GM21529 (cell line): ENCODE data around the gene CAMK2B.

Experiments used
- ATAC-seq: cut with Tn5 transposase; IDR thresholded peaks from one replicate; pipeline ENCODE4 v1.9.1; 2021; ENCODE audit not compliant: unreplicated experiment

CAMK2B gene

DNA sequence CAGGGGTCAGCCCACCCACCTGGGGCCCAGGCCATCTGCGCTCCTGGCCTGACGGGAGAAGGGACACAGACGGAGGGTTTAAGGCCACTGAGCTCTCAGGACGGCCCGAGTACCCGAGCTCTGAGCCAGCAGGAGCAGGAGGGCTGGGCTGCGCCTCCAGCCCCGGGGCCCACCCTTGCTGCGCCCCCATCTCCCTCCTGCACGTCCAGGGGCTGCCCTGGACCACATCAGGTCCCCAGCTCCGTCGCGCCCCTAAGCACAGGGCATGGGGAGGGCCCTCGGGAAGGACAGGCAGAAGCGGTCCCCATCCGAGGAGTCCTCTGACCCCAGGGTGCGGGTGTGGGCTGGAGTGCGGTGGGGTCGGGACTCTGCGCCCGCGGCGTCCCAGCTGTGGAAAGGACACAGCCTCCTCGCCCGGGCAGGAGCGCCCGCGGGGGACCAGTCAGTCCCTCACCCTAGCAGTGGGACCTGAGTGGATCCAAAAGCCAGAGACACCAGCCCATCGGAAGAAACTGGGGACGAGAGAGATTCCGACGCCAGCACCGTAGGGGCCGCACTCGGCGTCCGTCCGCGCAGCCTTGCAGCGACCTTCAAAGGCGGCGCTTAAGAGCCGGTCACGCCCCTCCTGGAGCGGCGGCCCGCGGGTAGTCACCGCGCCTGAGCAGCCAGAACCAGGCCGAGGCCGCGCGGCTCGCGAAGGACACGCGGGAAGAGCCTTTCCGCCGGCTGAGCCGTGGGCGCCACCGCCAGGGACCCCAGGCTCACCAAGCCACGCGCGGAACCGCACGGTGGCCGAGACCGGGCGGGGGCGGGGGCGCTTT, 15.9 kb downstream of the CAMK2B start:
- no peak for ATAC-seq

DNA sequence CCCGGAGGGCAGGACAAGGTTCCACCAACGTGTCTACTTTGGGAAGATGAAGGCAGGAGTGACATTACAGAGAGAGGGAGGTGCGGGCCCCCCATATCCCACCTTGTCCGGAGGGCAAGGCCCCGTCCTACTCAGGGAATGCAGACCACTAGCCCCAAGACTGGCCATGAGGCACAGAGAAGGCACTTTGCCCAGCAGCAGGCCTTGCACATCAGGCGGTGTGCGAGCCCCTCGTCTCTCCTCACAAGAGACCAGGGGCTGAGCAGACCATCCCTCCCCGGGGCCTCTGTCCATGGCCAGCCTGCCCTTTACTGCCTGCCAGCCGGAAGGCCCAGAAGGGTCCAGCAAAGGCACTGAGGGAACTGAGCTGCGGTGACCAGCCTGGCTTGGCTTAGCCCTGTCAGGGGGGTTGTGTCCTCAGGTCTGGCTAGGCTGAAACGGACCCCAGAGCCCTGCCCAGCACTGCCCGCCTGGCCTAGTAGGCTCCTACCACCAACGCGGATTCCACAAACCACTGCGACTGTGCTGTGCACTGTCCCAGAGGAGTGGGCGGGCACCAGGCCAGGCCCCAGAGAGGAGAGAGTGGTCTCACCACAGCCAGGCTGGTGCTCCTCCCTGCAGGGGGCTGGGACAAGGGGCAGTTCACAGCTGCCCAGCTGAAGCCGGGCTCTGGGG, 16.7 kb downstream of the CAMK2B start:
- no peak for ATAC-seq

DNA sequence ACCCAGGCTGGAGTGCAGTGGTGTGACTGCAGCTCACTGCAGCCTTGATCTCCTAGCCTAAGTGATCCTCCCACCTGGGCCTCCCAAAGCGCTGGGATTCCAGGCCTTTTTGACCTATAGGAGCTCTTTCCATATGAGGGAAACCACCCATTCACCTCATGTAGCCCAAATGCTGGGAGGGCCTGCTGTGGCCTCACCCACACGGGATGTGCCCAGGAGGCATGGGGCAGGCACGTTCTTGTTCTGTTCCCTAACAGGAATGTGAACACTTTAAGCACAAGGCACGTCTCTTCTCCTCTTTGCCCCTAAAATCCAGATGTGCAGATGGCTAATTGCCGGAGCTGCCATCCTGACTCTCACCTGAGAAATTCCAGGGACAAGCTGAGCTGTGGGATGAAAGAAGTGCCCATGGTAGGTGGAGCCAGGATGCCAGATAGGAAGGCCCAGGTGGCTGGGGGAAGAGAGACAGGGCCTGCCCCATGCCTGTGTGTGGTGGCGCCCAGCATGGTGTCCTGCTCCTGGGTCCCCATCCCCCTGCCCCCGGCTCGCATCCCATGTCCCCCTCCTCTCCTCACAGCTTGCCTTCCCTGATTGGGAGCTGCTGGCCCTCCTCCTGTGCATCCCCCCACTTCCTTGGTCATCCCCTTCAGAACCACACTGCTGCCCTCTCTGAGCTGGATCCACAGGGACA, 17.3 kb downstream of the CAMK2B start:
- ATAC-seq: no peak

DNA sequence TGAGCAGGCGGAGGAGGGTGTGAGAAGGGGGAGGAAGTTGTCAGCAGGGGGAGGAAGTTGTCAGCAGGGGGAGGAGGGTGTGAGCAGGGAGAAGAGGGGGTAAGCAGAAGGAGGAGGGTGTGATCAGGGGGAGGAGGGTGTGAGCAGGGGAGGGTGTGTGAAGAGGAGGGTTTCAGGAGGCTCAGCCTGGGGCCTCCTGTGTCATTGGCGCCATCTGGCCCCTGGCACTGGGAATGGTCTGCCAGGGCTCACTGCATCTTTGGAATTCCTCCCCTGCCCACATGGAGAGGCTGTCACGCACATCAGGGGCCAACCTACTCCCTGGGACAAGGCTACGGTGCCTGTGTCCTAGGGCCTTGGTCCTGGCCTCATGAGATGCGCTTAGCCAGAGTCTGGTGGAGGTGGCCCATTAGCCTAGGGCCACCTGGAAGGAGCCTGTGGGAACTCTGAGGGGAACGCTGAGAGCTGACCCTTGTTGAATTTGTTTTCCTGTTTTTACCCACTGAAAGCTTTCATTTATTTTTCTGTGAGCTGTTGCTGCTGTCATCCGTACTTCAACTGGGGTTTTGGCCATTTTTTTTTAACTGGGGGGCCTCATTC, 18.0 kb downstream of the CAMK2B start:
- ATAC-seq: no peak

DNA sequence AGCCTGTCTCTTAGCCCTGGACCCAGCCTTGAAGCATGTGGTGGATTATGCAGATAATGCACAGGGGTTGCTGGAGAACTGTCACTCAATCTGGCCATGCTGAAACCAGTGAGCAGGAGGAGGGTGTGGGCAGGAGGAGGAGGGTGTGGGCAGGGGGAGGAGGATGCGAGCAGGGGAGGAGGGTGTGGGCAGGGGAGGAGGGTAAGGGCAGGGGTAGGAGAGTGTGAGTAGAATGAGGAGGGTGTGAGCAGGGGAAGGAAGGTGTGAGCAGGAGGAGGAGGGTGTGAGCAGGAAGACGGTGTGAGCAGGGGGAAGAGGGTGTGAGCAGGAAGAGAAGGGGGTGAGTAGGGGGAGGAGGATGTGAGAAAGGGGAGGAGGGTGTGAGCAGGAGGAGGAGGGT, 18.8 kb downstream of the CAMK2B start:
- no peak for ATAC-seq

DNA sequence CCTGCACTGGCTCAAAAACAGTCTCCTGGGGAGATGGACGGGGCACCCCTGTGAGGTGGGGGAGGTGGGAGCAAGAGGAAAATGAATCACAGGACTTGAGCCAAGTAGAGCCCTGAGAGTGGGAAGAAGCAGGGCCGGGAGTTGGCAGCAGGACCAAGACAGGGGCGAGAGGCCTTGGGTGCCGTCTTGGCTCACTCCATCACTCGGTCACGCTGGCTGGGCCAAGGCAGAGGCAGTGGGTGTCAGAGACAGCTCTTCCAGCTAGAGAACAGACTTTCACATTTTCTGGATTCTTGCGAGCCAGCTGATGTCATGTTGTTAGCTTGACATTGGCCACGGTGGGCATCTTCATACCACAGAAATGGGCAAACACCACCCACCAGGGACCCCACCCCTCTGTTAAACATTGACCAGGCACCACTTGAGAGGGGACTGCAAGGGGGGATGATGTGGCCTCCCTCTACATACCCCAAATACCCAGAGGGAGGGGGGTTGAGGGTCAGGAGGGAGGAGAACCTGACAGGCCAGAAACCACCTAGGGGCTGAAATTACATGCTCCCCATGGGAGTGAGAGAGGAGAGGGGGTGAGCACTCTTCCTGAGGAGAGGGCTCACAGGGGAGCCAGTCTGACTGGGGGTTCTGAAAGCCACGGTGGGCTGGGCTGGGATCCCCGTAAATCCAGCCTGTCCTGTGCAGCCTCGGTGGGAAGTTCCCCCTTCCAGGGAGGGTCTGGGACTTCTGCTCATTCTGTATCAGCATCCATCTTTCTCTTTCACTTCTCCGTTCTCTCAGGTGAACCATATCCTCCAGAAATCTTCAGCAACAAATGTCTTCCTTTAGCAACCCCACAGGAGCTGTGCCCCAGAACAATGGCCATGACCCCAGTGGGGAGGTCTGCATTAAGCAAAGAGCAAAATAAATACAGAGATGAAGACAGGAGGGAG, 19.6 kb downstream of the CAMK2B start:
- no peak for ATAC-seq

DNA sequence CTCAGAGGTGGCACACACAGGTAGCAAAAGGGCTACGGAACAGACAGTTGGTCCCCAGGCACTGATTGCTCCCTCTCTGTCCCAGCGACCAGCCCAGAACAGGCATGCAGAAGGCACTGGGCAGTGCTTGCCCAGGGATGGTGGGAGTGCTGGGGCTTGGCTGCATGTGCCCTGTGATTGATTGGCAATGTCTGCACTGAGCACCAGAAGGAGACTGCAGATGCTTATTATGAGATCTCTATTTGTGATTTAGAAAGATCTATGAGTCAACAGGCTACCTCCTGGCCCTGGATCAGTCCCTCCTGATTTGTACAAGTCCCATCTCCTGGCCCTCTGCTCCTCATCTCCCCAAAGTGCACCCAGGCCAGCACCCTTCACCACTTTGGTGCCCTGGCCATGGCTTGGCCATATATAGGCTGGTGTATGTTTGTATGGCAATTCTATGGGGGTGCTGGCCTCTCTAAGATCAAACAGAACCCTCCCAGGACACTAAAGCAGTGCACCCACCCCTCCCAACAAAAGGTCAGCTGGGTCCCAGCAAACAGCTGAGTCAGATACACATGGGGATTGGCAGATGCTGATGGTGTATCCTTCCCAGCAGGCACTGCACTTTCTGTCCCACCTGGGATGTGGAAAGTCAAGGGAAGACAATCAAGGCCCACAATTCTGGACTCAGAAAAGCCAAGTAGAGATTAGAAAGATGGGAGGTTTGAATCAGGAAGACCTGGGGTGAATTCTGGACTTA, 30.9 kb downstream of the CAMK2B start:
- ATAC-seq: no peak

DNA sequence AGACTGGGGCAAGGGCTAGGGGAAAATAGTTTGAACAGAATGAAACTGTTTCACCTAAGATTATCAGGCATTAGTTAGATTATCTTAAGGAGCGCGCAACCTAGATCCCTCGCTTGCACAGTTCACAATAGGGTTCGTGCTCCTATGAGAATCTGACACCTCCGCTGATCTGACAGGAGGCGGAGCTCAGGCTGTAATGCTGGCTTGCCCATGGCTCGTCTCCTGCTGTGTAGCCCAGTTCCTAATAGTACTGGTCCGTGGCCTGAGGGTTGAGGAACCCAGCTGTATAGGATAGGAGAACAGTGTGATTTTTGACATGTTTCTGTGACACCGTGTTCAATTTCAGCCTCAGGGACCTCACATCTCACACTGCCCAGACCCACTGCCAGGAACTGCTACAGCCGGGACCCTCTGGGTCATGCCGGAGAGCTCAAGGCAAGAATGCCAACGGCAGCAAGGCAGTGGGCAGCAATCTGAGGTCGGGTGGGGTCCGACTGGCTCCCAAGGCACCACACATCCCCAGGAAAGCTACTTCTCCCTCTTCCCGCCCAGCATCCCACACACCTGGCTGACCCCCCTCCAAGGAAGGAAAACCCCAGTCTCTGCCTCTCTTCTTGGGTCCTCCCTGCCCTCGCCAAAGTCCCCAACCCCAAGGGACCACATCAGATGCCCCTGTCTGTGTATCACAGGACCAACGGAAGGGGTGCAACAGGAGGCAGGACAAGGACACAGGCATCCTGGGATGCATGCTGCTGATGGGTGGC, 31.7 kb downstream of the CAMK2B start:
- no peak for ATAC-seq

DNA sequence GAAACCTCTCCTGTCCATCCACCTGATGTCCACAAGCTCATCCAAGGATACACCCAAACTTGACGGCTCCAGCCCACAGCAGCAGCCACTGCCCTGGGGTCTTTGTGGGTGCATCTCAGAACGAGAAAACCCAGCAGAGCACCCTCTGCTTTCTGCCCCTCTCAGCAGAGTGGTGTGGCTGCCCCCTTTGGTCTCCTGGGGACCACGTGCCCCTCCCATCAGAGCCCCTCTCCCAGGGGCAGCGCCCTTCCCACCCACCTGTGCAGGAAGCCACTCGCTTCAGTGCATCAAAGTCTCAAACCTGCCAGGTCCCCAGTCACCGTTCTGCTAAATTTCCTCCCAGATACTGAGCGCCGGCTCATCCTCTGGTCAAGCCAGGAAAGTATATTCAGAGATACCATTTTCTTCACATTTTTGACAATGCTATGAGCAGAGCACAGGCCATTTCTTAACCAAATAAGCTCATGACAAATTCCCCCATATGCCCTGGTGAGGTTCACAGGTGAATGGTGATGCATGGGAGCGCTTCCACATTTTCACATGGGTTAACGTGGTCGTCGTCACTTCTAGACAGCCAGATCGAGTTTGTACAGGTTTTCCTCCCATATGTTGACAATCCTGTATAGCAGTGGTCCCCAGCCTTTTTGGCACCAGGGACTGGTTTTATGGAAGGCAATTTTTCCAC, 32.4 kb downstream of the CAMK2B start:
- no peak for ATAC-seq

DNA sequence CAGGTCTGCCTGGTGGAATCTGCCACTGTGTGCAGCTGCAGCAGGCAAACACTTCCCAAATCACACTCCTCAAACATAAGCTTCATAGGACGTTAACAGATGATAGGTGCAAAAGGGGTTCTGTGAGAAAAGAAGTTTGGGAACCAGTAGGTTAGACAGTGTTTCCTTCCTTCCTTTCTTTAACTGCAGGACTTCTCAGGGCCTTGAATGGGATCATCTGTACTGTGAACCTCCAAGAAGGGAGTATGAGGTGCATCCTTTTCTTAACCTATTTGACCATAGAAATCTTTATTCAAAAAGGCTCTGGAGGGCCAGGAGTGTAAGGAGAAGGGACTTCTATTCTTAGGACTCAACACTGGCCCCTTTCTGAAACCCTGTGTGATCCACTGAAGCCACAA, 33.0 kb downstream of the CAMK2B start:
- no peak for ATAC-seq

DNA sequence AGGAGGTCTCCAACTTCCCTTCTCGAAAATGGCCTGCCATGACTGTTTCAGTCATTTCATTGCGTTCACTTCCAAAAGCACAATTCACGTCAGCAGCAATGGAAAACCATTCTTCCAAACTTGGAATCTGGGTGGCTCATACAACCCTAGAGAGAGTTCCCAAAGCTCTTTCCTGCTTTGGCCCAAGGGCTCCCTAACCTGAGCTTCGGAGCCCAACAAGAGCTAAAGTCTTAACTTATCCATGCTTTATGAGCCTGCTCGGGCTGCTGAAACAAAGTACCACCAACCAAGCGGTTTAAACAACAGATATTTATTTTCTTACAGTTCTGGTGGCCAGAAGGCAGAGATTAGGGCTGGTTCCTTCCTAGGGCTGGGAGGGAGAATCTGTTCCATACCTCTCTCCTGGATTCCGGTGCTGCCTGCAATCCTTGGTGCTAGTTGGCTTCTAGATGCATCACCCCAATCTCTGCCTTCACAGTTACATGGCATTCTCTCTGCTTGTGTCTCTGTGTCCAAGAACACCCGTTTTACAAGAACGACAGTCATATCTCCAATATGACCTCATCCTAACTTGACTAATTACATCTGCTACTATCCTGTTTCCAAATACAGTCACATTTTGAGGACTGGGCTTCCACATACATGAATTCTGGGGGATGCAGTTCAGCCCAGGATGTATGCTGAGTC, 33.5 kb downstream of the CAMK2B start:
- ATAC-seq: no peak

DNA sequence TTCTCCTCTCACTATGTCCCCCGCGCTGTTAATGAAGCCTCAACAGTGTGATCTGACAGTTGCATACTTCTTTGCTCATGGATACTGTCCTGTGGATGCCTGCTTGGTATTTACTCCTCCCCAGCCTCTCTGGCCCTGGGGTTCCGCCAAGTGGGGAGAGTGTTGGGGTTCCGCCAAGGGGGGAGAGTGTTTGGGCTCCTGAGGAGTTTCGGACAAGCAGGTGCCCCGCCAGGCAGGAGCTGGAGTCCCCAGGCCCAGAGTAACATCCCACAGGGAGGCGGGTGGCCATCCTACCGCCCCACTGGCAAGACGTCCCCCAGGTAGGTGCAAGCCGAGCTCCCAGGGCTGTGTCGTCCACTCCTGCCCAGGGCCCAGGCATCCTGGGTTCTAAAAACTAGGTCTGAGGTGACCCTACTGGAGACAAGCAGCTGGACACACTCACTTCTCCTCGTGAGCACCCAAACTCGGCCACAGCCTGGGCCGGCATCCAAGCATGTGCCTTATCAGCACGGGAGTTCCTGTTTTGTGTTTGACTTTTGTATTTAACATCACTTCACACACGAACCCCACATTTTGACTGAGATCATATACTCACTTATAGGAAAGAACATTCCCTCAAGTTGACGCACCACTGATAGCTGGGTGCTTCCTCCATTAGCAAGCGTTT, 34.2 kb downstream of the CAMK2B start:
- no peak for ATAC-seq

DNA sequence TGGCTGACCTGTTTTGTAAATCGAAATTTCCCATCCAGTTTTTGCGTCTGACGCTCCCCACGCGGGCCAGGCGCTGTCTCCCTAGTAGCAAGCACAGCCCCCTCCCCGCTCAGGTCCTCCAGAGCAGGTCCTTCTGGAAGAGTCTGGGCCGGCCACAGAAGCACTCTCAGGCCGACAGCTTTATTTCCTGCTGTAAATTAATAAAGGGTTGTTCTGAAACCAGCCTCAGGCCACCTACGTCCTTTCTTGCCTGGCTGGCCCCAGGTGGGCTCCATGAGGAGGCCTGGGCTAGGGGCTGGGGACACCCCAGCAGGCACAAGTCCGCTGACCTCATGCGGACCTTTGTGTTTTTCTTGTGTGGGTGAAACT, 35.2 kb downstream of the CAMK2B start:
- no peak for ATAC-seq

DNA sequence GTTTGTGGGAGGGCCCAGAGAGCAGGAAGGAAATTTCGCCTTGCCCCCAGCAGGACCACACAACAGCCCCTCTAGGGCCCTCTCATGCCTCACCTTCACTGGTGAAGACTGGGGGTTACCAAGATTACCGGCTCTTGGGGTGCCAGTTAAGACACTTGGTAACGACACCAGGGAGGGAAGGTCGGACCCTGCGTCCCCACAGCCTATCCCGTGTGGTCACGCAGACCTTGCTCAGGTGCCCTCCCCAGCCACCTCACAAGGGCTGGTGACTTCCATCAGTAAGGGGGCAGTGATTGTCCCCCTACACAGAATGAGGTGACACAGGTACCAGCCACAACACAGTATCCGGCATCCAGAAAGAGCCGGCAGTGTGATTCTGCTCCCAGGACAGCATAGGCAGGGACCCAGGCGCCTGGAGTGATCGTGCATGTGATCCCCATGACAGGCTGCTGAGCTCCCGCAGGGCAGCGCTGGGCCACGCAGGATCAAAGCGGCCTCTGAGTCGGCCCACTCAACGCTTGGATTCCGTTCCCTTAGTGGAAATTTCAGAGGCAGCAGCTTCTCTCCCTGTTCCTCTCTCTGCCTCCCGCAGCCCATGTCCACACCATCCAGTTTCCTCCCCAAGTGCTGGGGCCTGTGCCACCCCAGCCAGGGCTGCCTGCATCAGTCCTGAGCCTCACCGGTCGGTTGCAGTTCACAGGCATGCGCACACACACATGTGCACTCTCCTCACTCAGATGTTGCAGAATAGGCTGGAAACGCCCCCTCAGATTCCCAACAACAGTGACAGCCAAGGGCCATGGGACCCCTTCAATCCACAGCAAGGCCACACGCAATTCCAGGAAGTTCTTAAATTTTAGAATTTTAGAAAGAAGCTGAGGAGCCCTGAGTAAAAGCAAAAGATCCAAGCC, 35.8 kb downstream of the CAMK2B start:
- ATAC-seq: no peak

DNA sequence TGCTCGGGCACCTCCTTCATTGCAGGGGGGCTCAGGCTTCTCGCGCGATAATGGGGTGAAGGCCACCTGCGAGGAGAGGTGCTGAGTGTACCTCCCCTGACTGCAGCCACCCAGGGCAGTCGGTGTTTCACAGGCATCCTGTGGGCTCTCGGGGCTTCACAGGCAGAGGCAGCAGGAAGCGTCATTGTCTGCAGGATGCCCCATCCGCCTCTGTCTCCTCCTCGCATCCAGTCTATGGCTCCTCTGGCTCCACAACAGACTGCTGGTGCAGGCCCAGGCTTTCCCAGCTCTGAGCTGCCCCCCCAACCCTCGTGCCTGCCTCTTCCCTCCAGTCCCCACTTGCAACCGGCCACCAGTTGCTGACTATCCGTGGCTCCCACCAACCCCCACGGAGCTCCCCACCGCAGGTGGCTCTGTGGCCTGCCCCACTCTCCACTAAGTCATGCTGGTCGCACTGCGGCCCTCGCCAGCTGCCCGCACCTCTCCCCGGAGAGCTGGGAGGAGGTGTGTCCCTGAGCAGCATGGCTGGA, 36.5 kb downstream of the CAMK2B start:
- ATAC-seq: no peak

DNA sequence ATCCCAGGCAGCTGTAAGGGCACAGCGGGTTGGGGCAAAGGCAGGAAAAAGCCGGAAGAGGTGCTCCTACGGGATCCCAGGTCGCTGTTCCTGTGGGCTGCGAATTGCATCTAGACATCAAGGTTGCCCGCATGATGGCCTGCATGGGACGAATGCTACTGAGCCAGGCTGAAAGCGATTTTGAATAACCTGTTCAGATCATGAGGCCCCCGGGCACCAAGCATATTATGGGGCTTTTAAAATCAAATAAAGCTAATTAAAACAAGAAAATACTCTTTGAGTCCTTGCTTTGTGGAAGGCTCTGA, 37.1 kb downstream of the CAMK2B start:
- no peak for ATAC-seq
